Astrocyte (in vitro differentiated cells and primary cell): ENCODE data around the gene CELF4.

ENCODE experiments used
- CTCF ChIP-seq: IDR thresholded peaks from 2 replicates; pipeline ENCODE4 v1.5.1; 2011; ENCODE audit warnings: low read depth, mild to moderate bottlenecking, inconsistent platforms, low read length, moderate library complexity; ENCODE audit not compliant: insufficient read depth
- EZH2 ChIP-seq: IDR thresholded peaks from 2 replicates; pipeline ENCODE4 v1.6.1; 2012; ENCODE audit warnings: mild to moderate bottlenecking, low read length, inconsistent platforms; ENCODE audit not compliant: insufficient read depth

- TF ChIP-seq CTCF: no peak
- TF ChIP-seq EZH2: no peak
Measured at GRCh38 chr18:37332628-37333420, 232.8 kb downstream of the CELF4 start.
